ENCODE results near the gene POLH. TPM values are rescaled to one million over a fixed set of nuclear protein-coding genes. Genes with fewer than 3 reads are reported as not detected.

POLH gene
- total RNA-seq, 1 donor from 2014 or later, result 26.4 TPM

DNA sequence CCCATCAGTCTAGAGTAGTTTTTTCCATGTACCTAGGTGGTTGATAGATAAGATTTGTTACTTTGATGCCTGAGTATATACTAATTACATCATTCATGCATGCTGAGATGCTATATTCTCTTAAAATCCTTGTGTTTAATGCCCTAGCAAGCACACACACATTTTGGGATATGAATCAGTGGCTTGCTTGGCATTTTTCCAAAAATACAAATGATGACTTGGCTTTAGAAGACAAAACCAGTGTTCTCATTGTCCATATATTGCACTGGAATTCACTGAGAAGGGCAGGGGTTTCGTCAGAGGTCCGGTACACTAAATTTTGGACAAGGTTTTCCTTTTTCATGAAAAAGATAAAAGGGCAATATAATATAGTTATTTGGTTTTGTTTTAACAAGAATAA is 28.2 kb downstream of the POLH start:
- peak; percentile 37 for DNase-seq (ENCODE audit: low read depth, low spot score)

DNA sequence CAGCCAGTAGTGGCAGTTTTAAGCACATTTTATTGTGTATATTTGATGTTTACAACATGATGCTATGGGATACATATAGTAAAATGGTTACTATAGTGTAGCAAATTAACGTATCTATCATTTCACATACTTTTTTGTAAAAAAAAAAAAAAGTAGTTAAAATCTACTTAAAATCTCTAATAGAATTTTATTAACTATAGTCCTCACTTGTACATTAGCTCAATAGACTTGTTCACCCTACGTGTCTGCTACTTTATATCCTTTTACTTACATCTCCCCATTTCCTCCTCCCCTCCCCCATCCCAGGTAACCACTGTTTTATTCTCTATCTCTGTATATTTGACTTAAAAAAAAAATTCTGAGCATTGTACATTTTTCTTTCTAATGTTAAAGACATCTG is 30.0 kb downstream of the POLH start:
- DNase-seq (ENCODE audit: low read depth, low spot score), result no peak

DNA sequence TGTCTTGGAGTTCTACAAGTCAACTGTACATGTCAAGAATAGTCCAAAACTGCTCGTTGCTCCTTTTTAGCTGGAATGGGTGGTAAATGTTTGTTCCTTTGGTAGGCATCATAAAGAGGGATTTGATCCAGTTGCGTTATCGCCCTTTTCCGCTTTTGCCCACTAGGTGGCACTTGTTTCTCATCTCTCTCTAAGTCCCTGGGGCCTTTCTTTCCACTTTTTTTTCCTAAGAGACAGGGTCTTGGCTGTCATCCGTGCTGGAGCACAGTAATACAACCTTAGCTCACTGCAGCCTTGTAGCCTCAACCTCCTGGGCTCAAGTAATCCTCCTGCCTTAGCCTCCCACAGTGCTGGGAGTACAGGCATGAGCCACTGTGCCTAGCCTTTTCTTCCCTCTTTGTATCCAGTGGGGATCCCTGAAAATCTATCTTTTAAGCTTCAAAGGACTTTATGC is 32.4 kb downstream of the POLH start:
- peak; percentile 46 for DNase-seq (ENCODE audit: low read depth, low spot score)

DNA sequence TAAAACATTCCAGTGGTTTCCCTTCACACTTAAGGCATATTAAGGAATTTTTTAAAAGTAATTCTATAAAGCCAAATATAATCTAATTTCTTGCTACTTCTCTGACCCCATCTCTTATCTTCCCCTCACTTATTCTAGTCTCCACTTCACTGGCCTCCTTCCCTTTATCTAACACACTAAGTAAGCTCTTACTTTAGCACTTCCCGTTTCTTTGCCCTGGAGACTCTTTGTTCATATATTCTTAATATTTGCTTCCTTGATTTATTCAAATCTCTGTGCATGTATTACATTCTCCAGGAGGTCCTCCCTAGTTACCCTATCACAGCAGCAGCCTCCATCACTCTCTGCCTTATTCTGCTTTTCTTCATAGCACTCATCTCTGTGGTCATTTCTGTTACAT is 32.8 kb downstream of the POLH start:
- no peak for DNase-seq (ENCODE audit: low read depth, low spot score)

DNA sequence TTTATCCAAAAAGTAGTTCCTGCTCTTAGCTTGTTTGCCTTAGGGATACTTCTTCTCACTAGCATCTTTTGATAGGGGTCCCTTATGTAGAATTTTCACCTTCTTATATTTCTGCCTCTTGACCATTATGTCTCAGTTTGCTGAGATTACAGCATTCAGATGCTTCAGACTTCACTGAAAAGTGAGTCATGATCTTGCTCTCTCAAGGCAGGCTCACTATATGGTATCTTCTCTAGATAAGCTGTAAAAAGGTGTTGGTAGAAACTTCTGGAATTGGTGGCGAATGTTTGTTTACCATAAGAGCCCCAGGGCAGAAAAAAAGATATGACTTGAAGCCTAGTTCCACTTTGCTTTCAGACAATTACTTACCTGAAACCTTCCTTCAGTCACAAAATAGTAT is 33.4 kb downstream of the POLH start:
- no peak for DNase-seq (ENCODE audit: low read depth, low spot score)

DNA sequence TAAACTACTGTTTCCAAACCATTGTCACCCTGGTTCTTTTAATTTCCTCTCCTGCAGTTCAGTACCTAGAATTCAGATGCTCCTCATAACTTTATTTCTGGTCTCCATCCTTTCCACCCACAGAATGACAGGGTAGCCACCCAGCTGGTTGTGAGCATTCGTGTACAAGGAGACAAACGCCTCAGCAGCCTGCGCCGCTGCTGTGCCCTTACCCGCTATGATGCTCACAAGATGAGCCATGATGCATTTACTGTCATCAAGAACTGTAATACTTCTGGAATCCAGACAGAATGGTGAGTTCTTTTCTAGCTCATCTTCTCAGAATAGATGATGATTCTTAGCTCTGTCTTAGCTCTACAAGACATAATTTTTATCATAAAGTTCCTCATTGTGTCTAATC is 34.4 kb downstream of the POLH start:
- DNase-seq (ENCODE audit: low read depth, low spot score), result no peak

DNA sequence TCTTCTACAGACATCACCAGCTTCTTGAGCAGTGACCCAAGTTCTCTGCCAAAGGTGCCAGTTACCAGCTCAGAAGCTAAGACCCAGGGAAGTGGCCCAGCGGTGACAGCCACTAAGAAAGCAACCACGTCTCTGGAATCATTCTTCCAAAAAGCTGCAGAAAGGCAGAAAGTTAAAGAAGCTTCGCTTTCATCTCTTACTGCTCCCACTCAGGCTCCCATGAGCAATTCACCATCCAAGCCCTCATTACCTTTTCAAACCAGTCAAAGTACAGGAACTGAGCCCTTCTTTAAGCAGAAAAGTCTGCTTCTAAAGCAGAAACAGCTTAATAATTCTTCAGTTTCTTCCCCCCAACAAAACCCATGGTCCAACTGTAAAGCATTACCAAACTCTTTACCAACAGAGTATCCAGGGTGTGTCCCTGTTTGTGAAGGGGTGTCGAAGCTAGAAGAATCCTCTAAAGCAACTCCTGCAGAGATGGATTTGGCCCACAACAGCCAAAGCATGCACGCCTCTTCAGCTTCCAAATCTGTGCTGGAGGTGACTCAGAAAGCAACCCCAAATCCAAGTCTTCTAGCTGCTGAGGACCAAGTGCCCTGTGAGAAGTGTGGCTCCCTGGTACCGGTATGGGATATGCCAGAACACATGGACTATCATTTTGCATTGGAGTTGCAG is 37.9 kb downstream of the POLH start:
- no peak for DNase-seq (ENCODE audit: low read depth, low spot score)

DNA sequence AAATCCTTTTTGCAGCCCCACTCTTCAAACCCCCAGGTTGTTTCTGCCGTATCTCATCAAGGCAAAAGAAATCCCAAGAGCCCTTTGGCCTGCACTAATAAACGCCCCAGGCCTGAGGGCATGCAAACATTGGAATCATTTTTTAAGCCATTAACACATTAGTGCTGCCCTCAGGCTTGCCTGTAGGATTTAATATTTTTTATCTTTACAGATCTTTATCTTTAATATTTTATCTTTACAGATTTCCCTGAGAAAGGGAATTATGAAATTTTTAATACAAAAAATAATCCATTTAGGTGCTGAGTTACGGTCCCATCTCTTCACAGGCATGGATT is 38.4 kb downstream of the POLH start:
- no peak for DNase-seq (ENCODE audit: low read depth, low spot score)

DNA sequence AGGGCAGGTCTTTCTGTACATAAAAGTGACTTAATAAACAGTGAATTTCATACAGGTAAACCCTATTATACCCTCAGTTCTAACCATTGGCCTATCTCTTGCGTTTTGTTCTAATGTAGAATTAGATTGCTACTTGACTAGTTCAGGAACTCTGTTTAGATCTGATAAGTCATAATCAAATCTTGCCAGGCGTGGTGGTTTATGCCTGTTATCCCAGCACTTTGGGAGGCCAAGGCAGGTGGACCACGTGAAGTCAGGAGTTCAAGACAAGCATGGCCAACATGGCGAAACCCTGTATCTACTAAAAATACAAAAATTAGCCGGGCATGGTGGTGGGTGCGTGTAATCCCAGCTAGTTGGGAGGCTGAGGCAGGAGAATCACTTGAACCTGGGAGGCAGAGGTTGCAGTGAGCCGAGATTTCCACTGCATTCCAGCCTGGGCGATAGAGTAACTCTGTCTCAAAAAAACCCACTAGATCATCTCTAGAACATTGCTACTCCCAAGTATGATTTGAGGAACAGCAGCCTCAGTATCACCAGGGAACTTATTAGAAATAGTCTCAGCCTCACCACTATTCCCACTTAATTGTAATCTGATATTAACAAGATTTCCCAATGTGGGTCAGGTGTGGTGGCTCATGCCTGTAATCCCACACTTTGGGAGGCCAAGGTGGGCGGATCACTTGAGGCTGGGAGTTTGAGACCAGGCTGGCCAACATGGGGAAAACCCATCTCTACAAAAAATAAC is 40.9 kb downstream of the POLH start:
- no peak for DNase-seq (ENCODE audit: low read depth, low spot score)

DNA sequence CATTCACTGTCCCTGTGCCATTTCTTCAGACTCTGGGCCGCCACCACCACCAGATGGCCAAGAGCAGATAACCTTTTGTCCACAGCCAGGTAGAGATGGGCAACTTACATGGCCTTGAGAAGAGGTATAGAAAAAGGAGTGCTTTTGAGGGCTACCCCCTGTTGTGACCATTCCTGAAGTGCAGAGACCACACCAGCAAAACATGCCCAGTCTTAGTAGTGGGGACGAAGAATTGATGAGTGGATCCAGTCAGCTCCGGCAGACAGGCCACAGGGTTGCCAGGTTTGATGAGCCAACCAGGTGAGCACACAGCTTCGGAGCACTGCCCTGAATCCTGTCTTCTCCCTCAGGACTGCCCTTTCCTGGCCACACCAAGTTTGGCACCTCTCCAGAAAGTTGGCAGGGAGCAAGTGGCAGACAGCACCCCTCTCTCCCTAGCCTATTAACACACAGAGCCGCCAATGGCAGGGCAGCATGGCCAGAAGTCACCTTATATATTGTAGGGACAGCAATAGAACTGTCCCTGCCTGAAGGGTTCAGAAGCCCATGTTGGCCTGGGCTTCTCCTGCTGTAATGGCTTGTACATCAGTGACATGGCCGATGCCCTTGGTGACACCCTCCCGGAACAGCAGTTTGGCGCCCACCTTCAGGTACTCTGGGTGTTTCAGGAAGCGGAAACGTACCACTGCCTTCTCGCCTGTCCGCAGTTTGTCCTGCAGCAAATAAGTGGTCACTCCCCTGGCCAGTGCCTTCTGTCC is 45.3 kb downstream of the POLH start:
- DNase-seq (ENCODE audit: low read depth, low spot score), result no peak

DNA sequence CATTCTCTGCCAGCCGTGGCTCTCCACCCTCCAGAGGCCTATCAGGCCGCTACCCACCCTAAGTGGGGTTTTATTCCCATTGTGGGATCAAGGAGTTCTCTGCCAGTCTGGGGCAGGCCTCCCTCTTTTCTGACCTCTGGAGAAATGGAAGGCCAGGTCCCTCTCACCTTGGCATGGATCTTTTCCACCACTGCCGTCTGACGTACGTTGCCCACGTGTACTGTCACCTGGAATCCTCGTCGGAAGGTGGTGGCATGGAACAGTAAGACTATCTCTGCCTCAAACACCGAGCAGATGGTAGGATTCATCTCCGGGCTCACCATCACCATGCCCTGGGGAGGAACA is 45.8 kb downstream of the POLH start:
- no peak for DNase-seq (ENCODE audit: low read depth, low spot score)

DNA sequence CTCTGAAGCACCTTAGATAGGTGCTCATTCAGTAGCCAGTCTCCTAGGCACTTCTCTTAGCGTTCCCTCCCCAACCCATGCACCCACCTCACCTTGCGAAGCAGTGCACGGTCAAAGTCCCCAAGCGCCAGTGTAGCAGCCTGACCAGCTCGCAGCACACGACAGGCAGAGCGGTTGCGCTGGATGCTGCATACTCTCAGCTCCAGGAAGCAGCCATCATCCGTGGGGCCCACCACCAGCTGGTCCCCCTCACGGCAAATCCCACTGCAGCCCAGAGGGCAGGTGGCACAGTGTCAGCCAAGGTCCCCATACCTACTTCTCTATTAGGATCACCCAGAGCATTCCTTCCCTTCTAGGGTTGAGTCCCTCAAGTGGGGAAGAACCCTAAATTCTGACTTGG is 46.6 kb downstream of the POLH start:
- DNase-seq (ENCODE audit: low read depth, low spot score), result no peak

DNA sequence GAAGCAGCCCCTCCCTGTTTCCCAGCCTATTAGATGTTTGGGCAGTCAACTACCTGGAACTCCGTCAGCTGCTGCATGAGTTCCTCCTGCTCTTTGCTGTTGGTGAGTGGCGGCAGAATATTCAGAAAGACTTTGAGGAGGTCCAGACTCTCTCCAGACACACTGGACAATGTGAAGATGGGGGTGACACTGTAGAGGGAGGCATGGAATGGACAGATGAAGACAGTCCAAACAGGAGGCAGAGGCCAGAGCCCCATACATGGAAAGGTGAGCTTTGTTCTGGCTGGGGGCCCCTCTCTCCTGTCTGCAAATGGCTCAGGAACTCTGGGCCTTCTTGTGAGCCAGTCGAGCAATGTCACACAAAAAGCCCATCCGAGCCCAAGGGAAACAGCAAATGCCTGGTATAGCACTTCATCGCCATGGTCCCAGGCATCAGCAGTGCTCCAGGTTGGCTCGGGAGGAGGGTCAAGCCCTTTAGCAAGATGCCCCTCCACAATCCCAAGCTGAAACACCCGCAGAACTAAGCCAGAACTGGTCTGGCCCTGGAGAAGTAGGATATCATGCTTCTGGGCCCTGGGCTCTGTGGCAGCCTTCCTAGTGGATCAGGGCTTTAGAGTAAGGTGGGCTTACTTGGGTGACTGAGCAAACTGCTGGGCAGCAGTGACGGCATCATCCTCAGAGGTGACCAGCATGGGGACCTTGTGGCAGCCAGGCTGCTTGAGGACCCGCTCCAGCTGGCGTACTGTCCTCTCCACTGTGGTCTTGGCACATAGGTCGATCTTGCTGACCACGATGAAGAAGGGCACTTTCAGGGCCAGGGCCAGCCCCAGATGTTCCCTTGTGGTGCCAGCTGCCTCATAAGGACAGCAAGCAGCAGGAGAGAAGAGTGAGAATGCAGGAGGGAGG is 48.1 kb downstream of the POLH start:
- DNase-seq (ENCODE audit: low read depth, low spot score), result no peak

DNA sequence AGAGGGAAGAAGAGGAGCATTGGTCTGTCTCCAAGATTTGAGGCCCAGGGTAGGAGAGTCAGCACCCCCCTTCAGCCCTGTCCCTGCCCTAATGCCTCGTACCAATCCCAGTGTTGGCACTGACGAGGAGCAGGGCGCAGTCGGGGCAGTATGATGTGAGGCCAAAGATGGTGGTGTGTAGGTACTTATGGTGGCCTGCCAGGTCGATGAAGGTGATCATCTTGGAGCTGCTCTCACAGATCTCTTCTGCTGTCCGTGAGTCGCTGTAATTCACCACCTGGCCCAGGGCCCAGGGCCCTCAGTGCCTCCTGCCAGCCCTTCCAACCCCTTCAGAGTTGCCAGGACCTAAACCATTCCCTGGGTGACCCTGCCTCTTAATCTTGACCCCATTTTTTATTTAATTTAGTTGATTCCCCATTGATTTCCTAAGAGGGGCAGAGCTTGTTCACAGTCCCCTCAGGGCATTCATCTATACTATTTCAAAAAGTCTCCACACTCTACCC is 48.9 kb downstream of the POLH start:
- DNase-seq (ENCODE audit: low read depth, low spot score), result no peak

DNA sequence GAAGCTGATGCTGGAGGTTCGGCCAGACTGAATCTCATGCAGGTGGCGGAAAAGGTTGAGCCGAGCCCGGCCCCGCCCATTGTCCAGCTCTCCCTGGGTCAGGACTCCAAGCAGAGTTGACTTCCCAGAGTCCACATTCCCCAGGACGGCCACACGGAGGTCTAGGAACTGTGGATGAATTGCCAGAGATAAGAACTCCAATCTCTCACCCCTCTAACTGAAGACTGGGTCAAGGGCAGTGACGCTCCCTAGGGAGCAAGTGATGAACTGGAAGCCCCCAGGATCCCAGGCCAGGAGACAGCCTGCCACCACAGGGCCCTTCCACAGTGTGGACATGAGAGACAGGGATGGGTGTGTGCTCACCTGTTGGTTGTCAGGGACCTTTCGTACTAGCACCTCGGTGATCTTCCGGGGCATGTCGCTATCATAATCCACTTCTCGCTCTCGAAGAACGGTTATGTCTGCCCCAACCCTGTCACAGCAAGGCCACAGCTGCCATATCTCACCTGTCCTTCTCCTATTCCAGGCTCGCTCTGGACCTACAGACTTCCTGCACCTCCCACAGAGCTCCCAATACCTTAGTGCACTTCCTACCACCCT is 49.5 kb downstream of the POLH start:
- no peak for DNase-seq (ENCODE audit: low read depth, low spot score)

DNA sequence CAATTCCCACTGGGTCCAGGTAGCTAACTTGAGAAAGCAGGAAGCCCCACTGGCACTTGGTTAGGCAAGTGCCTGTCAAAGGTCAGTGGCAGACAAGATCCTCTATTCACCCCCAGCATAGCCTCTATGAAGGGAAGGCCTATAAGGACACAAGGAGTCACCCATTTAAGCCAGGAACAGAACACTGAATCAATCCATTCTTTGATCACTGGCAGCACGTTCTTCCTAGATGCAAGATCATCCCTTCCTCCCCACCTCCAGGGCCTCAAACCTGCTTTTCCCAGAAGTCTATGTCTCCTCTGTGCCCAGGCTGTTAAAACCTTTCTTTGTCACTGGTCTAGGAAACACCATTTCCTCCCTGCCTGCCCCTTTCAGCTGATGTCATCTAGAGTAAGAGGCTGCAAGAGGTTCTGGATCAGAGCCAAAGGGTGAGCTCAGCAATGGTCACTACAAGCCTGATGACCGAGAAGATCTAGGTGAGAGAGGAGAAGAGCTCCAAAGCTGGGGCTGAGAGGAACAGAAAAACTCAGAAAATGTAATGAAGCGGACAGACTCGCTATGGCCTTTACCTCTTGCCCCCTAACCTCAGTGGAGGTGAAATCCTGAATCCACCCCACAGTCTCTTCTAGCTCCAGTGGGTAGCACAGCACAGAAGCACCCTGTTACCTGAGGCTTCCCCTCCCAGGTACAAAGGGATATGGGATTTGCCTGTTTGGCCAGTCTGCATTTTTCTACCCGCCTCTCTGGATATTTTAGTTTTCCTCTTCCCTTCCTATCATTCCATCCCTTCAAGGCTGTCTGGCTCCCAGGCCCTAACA is 51.2 kb downstream of the POLH start:
- DNase-seq (ENCODE audit: low read depth, low spot score), result peak; percentile 91

DNA sequence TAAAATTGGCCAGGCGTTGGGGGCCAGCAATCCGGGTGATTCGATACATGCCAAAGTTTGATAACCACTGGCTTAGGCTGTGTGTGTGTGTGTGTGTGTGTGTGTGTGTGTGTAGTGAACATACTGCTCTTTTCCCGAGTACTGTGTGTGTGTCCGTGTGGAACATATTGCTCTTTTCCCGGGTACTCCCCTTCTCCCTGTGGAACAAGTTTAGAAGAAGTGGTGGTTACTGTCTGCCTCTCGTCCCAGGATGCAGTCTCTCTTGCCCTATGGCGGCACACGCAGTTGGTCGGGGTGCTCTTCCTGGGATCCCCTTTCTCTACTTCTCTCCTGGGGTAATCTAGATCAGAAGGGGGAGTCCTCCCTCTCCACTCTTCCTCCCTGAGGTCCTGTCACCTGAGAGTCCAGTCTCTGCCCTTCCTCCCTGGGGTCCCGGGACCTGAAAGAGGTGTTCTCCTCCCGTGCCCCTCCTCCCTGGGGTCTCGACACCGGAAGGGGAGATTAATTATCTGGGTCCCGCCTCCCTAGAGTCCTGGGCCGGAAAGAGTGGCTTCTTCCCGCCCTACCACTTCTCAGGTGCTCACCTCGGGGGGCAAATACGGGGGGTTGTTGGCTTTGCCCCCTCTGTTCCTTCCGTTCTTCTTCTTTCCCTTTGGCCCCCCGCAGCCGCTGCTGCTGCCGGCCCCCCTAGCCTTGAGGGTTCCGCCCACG is 52.6 kb downstream of the POLH start:
- DNase-seq (ENCODE audit: low read depth, low spot score), result no peak

DNA sequence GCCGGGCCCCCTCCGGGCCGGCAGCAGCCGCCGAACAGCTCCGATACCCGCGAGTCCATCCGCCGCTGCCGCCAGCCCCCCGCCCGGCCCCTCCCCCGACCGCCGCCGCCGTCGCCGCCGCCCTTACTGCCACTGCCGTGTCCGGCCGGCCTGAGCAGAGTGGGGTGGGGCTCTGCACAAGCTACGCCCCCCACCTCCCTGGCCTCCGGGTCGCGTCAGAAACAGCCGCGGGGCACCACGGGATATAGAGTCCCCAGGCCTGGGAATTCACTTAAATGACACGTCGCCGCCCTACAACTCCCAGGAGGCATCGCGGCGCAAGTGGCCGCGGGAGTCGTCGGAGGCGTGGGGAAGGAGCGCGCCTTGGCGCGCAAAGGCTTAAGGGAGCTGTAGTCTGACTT is 53.1 kb downstream of the POLH start, which contains the start of gene GTPBP2:
Gene GTPBP2, minus strand, starts transcription at position 161 of the 401 bp plus-strand sequence. Its CDS starts 102 bp downstream, at position 59.
- peak; percentile 97 for DNase-seq (ENCODE audit: low read depth, low spot score)
